IMR-90 (cell line): ENCODE results near the gene ASH1L. TPM values are rescaled to one million over a fixed set of nuclear protein-coding genes. Genes with fewer than 3 reads are reported as not detected.
"Not testable (repeated sequence)": the region's sequence is repeated elsewhere in the genome, so short reads cannot be mapped to it uniquely, and the experiment has no call there.

ENCODE experiments used
- ATAC-seq: fragments of 200-7000 bp; cut with Tn5 transposase; 2 replicates; pipeline ENCODE4 v1.9.1; 2020; ENCODE audit warnings: low read depth, mild to moderate bottlenecking, moderate library complexity
- BruUV-seq: library from RNA; stranded (reverse); fragments of 400-500 nt; replicated peaks from 2 replicates; lab custom pipeline; 2021; lab: Mats Ljungman, UMichigan
- CTCF ChIA-PET: fragments of 300-600 bp; formaldehyde crosslinking; extraction: SDS; loops from one replicate; lab custom pipeline; 2021; ENCODE audit warnings: antibody characterized with exemption; lab: Yijun Ruan, JAX
- POLR2A ChIA-PET: fragments of 300-600 bp; sonication (Branson Sonifier 250); formaldehyde crosslinking; loops from one replicate; lab custom pipeline; 2022; ENCODE audit warnings: antibody characterized with exemption; ENCODE audit not compliant: unreplicated experiment; lab: Charles Lee
- DNase-seq: peaks from one replicate; pipeline ENCODE4 v3.0.0; 2013
- H2AFZ ChIP-seq: replicated peaks from 2 replicates; pipeline ENCODE3; 2013; ENCODE audit warnings: low read length, mild to moderate bottlenecking; ENCODE audit not compliant: poor library complexity
- H2AK5ac ChIP-seq: 2 replicates; pipeline ENCODE4 v1.6.1; 2013; ENCODE audit warnings: low read depth, low read length, inconsistent platforms
- H2AK9ac ChIP-seq: replicated peaks from 2 replicates; pipeline ENCODE3; 2013; ENCODE audit warnings: mild to moderate bottlenecking, low read depth, low read length, moderate library complexity; ENCODE audit not compliant: poor library complexity
- H2BK120ac ChIP-seq: 2 replicates; pipeline ENCODE4 v1.6.1; 2013; ENCODE audit warnings: low read depth, low read length, inconsistent platforms
- H2BK15ac ChIP-seq: 3 replicates; pipeline ENCODE4 v1.6.1; 2013; ENCODE audit warnings: low read depth, low read length, inconsistent platforms
- H2BK20ac ChIP-seq: 2 replicates; pipeline ENCODE4 v1.6.1; 2013; ENCODE audit warnings: low read depth, mild to moderate bottlenecking, inconsistent platforms, low read length, moderate library complexity
- H2BK5ac ChIP-seq: 2 replicates; pipeline ENCODE4 v1.6.1; 2013; ENCODE audit warnings: mild to moderate bottlenecking, low read depth, low read length, inconsistent platforms; ENCODE audit not compliant: poor library complexity, severe bottlenecking
- H3K14ac ChIP-seq: replicated peaks from 2 replicates; pipeline ENCODE4 v1.6.1; 2013; ENCODE audit warnings: low read depth, low read length, inconsistent platforms
- H3K18ac ChIP-seq: 2 replicates; pipeline ENCODE4 v1.6.1; 2013; ENCODE audit warnings: low read depth, low read length, control low read depth
- H3K23ac ChIP-seq: 2 replicates; pipeline ENCODE4 v1.6.1; 2013; ENCODE audit warnings: low read depth, low read length, inconsistent platforms
- H3K27ac ChIP-seq: 2 replicates; pipeline ENCODE4 v1.5.1; 2013; ENCODE audit warnings: mild to moderate bottlenecking, control low read depth, low read length; ENCODE audit not compliant: insufficient read depth
- H3K27me3 ChIP-seq: 2 replicates; pipeline ENCODE4 v1.6.1; 2013; ENCODE audit warnings: low read length; ENCODE audit not compliant: control insufficient read depth, insufficient read depth
- H3K36me3 ChIP-seq: 2 replicates; pipeline ENCODE4 v1.6.1; 2013; ENCODE audit warnings: low read length, mixed read lengths; ENCODE audit not compliant: control insufficient read depth, insufficient read depth
- H3K4ac ChIP-seq: 2 replicates; pipeline ENCODE4 v1.6.1; 2013; ENCODE audit warnings: low read depth, low read length, inconsistent platforms
- H3K4me1 ChIP-seq: 2 replicates; pipeline ENCODE4 v1.6.1; 2013; ENCODE audit warnings: low read length, mixed read lengths; ENCODE audit not compliant: control insufficient read depth, insufficient read depth
- H3K4me2 ChIP-seq: 2 replicates; pipeline ENCODE4 v1.6.1; 2013; ENCODE audit warnings: low read depth, mild to moderate bottlenecking, control low read depth, low read length, moderate library complexity
- H3K4me3 ChIP-seq: 2 replicates; pipeline ENCODE4 v1.5.1; 2013; ENCODE audit warnings: low read depth, mild to moderate bottlenecking, control low read depth, low read length, moderate library complexity; ENCODE audit not compliant: insufficient read depth
- H3K56ac ChIP-seq: 2 replicates; pipeline ENCODE4 v1.6.1; 2013; ENCODE audit warnings: low read length, inconsistent platforms; ENCODE audit not compliant: insufficient read depth; ENCODE audit errors: extremely low read depth
- H3K79me1 ChIP-seq, 2 experiments: 2 replicates each; pipeline ENCODE4 v1.6.1; 2013; ENCODE audit warnings: low read length in 2 of 2, inconsistent platforms in 1 of 2, low read depth in 1 of 2
- H3K9ac ChIP-seq: 2 replicates; pipeline ENCODE4 v1.6.1; 2013; ENCODE audit warnings: low read depth, low read length, control low read depth
- H3K9me1 ChIP-seq: 2 replicates; pipeline ENCODE4 v1.6.1; 2013; ENCODE audit warnings: low read length, inconsistent platforms; ENCODE audit not compliant: insufficient read depth
- H3K9me3 ChIP-seq: 2 replicates; pipeline ENCODE4 v1.6.1; 2013; ENCODE audit warnings: low read length; ENCODE audit not compliant: control insufficient read depth, insufficient read depth
- H4K20me1 ChIP-seq: 2 replicates; pipeline ENCODE4 v1.6.1; 2013; ENCODE audit warnings: low read length, inconsistent platforms; ENCODE audit not compliant: insufficient read depth
- H4K5ac ChIP-seq: 2 replicates; pipeline ENCODE4 v1.6.1; 2013; ENCODE audit warnings: mild to moderate bottlenecking, low read depth, low read length, control low read depth
- H4K8ac ChIP-seq, 2 experiments: 2 replicates each; pipeline ENCODE4 v1.6.1; 2013; ENCODE audit warnings: low read depth in 2 of 2, low read length in 2 of 2, control low read depth in 1 of 2, inconsistent platforms in 1 of 2
- H4K91ac ChIP-seq: 2 replicates; pipeline ENCODE4 v1.6.1; 2013; ENCODE audit warnings: low read depth, low read length, inconsistent platforms; ENCODE audit not compliant: insufficient read depth
- MAFK ChIP-seq: IDR thresholded peaks from 2 replicates; pipeline ENCODE4 v1.6.1; 2012; ENCODE audit warnings: low read depth, low read length, improper control_type of control experiment
- RAD21 ChIP-seq: IDR thresholded peaks from 2 replicates; pipeline ENCODE4 v1.6.1; 2012; ENCODE audit warnings: low read length, improper control_type of control experiment
- WGBS, 2 experiments: methylation state at CpG; one replicate each; pipeline versions ENCODE4 v1.1.5 to v1.1.7; 2013; ENCODE audit warnings: missing lambda C conversion rate in 2 of 2; ENCODE audit not compliant: insufficient read length in 1 of 2; ENCODE audit errors: extremely low coverage in 2 of 2; 5-methylcytosine and 5-hydroxymethylcytosine counted together
- dilution Hi-C: fragments of 300-500 bp; cut with HindIII; formaldehyde crosslinking; loops from one replicate; pipeline ENCODE4 v1.14.3; 2018; ENCODE audit warnings: low sequenced_read_pairs; ENCODE audit not compliant: unreplicated experiment
- in situ Hi-C: fragments of 300-500 bp; cut with MboI; formaldehyde crosslinking; loops from 3 replicates; pipeline ENCODE4 v1.14.3; 2019; ENCODE audit warnings: low sequenced_read_pairs, inconsistent platforms, mixed read lengths
- intact Hi-C: fragments of 100-400 bp; cut with micrococcal nuclease; formaldehyde crosslinking; loops from 2 replicates; pipeline ENCODE4 v1.10.0; 2022
- polyA plus RNA-seq, 3 experiments: library from polyadenylated mRNA; depleted of rRNA; stranded (reverse); fragments of >200 nt; gene quantifications; 2 replicates each; pipeline ENCODE4 v1.2.3, GENCODE V29; 2012; ENCODE audit warnings: low replicate concordance in 1 of 3
- total RNA-seq: library from RNA; depleted of rRNA; stranded (reverse); fragments of >200 nt; gene quantifications from 2 replicates; pipeline ENCODE4 v1.2.3, GENCODE V29; 2012

Gene ASH1L
- total and polyA plus RNA-seq, 2 of the 4 experiments (the other 2 are of a cell fraction) = 13.7 to 18.5 TPM

- no peak overlapping the region for H3K23ac ChIP-seq
- H3K36me3 ChIP-seq = peaks cover 1% of the 10 kb centered on the region; the same call in 1 of the 2 replicates
- no peak overlapping the region for H3K4me3 ChIP-seq
- POLR2A ChIA-PET = no interaction called here
- H4K5ac ChIP-seq = no peak overlapping the region
- H3K14ac ChIP-seq = no peak overlapping the region
- H4K8ac ChIP-seq = no peak overlapping the region
- no TSS peak for BruUV-seq
- H4K91ac ChIP-seq = no peak overlapping the region
- H3K18ac ChIP-seq = no peak overlapping the region
- no peak overlapping the region for H3K4me2 ChIP-seq
- WGBS, 2 experiments = no CpG with 5 or more reads among the region's 4 CpGs
- intact Hi-C loops (no loop called here), in situ Hi-C loops (no loop called here), dilution Hi-C loops (no loop called here)
- H3K9me3 ChIP-seq = no peaks in the 10 kb centered on the region
- no peak overlapping the region for H2AK5ac ChIP-seq
- no peaks in the 10 kb centered on the region for H3K9me1 ChIP-seq
- no peaks in the 10 kb centered on the region for H3K27me3 ChIP-seq
- no peak overlapping the region for H2BK20ac ChIP-seq
- H2BK120ac ChIP-seq = no peak overlapping the region
- no peak overlapping the region for H2AK9ac ChIP-seq
- H3K4ac ChIP-seq = no peak overlapping the region
- H2BK5ac ChIP-seq = no peak overlapping the region
- H3K4me1 ChIP-seq = peaks cover 1% of the 10 kb centered on the region; the same call in 1 of the 2 replicates
- H3K56ac ChIP-seq = no peak overlapping the region
- peaks cover 14 to 43% of the 10 kb centered on the region in 2 experiments for H3K79me1 ChIP-seq
- H2BK15ac ChIP-seq = no peak overlapping the region
- no peak overlapping the region for H2AFZ ChIP-seq
- no peak overlapping the region for H3K27ac ChIP-seq
- ATAC-seq (no peak), DNase-seq (no peak)
- peaks cover 11% of the 10 kb centered on the region; the same call in 1 of the 2 replicates for H4K20me1 ChIP-seq
- peak; percentile 78 for TF ChIP-seq MAFK
- no peak for TF ChIP-seq RAD21
- CTCF ChIA-PET = no interaction called here
- no peak overlapping the region for H3K9ac ChIP-seq
Measured at GRCh38 chr1:155487541-155487940, 75.1 kb downstream of the ASH1L start.

DNA sequence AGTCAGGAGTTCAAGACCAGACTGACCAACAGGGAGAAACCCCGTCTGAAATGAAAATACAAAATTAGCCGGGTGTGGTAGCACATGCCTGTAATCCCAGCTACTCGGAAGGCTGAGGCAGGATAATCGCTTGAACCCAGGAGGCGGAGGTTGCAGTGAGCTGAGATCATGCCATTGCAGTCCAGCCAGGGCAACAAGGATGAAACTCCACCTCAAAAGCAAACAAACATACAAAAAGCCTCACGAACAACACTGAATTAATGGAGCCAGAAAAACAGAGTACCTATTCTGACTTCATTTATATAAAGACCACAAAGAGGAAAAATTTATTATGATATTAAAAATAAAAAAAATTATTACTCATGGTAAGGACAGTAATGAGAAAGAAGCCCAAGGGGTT, 75.7 kb downstream of the ASH1L start:
- H3K79me1 ChIP-seq = peaks cover 17 to 45% of the 10 kb centered on the region in 2 experiments
- H3K9me3 ChIP-seq, H4K20me1 ChIP-seq, H2AK9ac ChIP-seq, CTCF ChIA-PET, H3K27ac ChIP-seq, H3K4ac ChIP-seq, H3K4me1 ChIP-seq, H3K36me3 ChIP-seq, H3K4me3 ChIP-seq, H2BK5ac ChIP-seq, H3K18ac ChIP-seq, H4K5ac ChIP-seq, ATAC-seq, intact Hi-C loops, POLR2A ChIA-PET, in situ Hi-C loops, H4K8ac ChIP-seq, H2BK120ac ChIP-seq, dilution Hi-C loops, H3K14ac ChIP-seq, H3K56ac ChIP-seq, H3K9me1 ChIP-seq, DNase-seq, H3K9ac ChIP-seq, H2AFZ ChIP-seq, H2AK5ac ChIP-seq, H3K27me3 ChIP-seq, H3K4me2 ChIP-seq, H2BK15ac ChIP-seq, H2BK20ac ChIP-seq, H3K23ac ChIP-seq, BruUV-seq, H4K91ac ChIP-seq: not testable (repeated sequence)
- WGBS, 2 experiments = no CpG with 5 or more reads among the region's 6 CpGs
